ENCODE data around the gene PTPRN2.

The PTPRN2 gene

GRCh38 chr7:158550394-158550700 is 37.3 kb downstream of the PTPRN2 start:
- no peak for TF ChIP-seq CTCF (IDR thresholded peaks at IDR 0.05; ENCODE audit: low read depth, low read length)
- no peak overlapping the region for H3K4me3 ChIP-seq (ENCODE audit: low read depth, low read length)

GRCh38 chr7:158549616-158550393 is 37.8 kb downstream of the PTPRN2 start:
- no peak for TF ChIP-seq CTCF (IDR thresholded peaks at IDR 0.05; ENCODE audit: low read depth, low read length)

GRCh38 chr7:158549176-158549615 is 38.4 kb downstream of the PTPRN2 start:
- no peak for TF ChIP-seq CTCF (IDR thresholded peaks at IDR 0.05; ENCODE audit: low read depth, low read length)
- H3K4me3 ChIP-seq (ENCODE audit: low read depth, low read length) = no peak overlapping the region

More at GRCh38 chr7:158549616-158550393, 37.8 kb downstream of the PTPRN2 start:
- H3K4me3 ChIP-seq (ENCODE audit: low read depth, low read length) = no peak overlapping the region

GRCh38 chr7:158548726-158549125 is 38.9 kb downstream of the PTPRN2 start:
- H3K4me3 ChIP-seq (ENCODE audit: low read depth, low read length) = no peak overlapping the region
- no peak for TF ChIP-seq CTCF (IDR thresholded peaks at IDR 0.05; ENCODE audit: low read depth, low read length)

- no peak overlapping the region for H3K4me3 ChIP-seq (ENCODE audit: low read depth, low read length)
- TF ChIP-seq CTCF (IDR thresholded peaks at IDR 0.05; ENCODE audit: low read depth, low read length) = no peak
Measured at GRCh38 chr7:158547817-158548216, 39.8 kb downstream of the PTPRN2 start.

- TF ChIP-seq CTCF (IDR thresholded peaks at IDR 0.05; ENCODE audit: low read depth, low read length) = no peak
- H3K4me3 ChIP-seq (ENCODE audit: low read depth, low read length) = no peak overlapping the region
Measured at GRCh38 chr7:158546626-158547025, 41.0 kb downstream of the PTPRN2 start.

- TF ChIP-seq CTCF (IDR thresholded peaks at IDR 0.05; ENCODE audit: low read depth, low read length) = no peak
Measured at GRCh38 chr7:158546214-158546613, 41.4 kb downstream of the PTPRN2 start.

More at GRCh38 chr7:158546214-158546613, 41.4 kb downstream of the PTPRN2 start:
- no peak overlapping the region for H3K4me3 ChIP-seq (ENCODE audit: low read depth, low read length)

All from WI38 (cell line).